ENCODE data around the gene DRD2. TPM values are rescaled to one million over a fixed set of nuclear protein-coding genes. Genes with fewer than 3 reads are reported as not detected.

DRD2 gene
- total and polyA plus RNA-seq, 12 donors, result 0.23 to 13.8 (median 5.3) TPM; not detected in 3

- no peaks in the 10 kb centered on the region for H3K4me1 ChIP-seq (replicated peaks in 1 of 2)
Measured at GRCh38 chr11:113400631-113401230, 74.5 kb downstream of the DRD2 start.

GRCh38 chr11:113398669-113399430 lies 76.3 kb downstream of the DRD2 start:
- Histone ChIP-seq H3K27ac (no peak overlapping the region), H3K27me3 (no peaks in the 10 kb centered on the region), H3K4me3 (no peak overlapping the region), H3K36me3 (replicated peaks in 1 of 2) (no peaks in the 10 kb centered on the region), H3K4me1 (replicated peaks in 1 of 2) (no peaks in the 10 kb centered on the region), H3K9me3 (replicated peaks in 1 of 3) (no peaks in the 10 kb centered on the region)
- no peak for DNase-seq
- intact Hi-C loops (cut with DNase I), result no loop called here
- WGBS, 4 donors, result 84 to 91% (median 89%) methylated on average over 19 to 24 of the region's 24 CpGs
- no peak for TF ChIP-seq POLR2A (IDR thresholded peaks at IDR 0.05)
- no peak for TF ChIP-seq CTCF (IDR thresholded peaks at IDR 0.05)

More at GRCh38 chr11:113400631-113401230, 74.5 kb downstream of the DRD2 start:
- no peak overlapping the region for H3K27ac ChIP-seq
- WGBS, 4 donors, result 65 to 78% (median 70%) methylated on average over 5 of the region's 5 CpGs
- no peaks in the 10 kb centered on the region for H3K9me3 ChIP-seq (replicated peaks in 1 of 3)
- no peaks in the 10 kb centered on the region for H3K27me3 ChIP-seq
- DNase-seq, result no peak
- TF ChIP-seq CTCF (IDR thresholded peaks at IDR 0.05) (no peak), POLR2A (IDR thresholded peaks at IDR 0.05) (no peak)
- H3K36me3 ChIP-seq (replicated peaks in 1 of 2), result no peaks in the 10 kb centered on the region
- no peak overlapping the region for H3K4me3 ChIP-seq
- intact Hi-C loops (cut with DNase I), result no loop called here

- WGBS, 4 donors, result 93 to 97% (median 96%) methylated on average over 2 to 4 of the region's 4 CpGs
- Histone ChIP-seq H3K9me3 (replicated peaks in 1 of 3) (no peaks in the 10 kb centered on the region), H3K27ac (no peak overlapping the region), H3K4me1 (replicated peaks in 1 of 2) (no peaks in the 10 kb centered on the region), H3K4me3 (no peak overlapping the region), H3K27me3 (no peaks in the 10 kb centered on the region), H3K36me3 (replicated peaks in 1 of 2) (no peaks in the 10 kb centered on the region)
- intact Hi-C loops (cut with DNase I), result no loop called here
- no peak for DNase-seq
- TF ChIP-seq POLR2A (IDR thresholded peaks at IDR 0.05) (no peak), CTCF (IDR thresholded peaks at IDR 0.05) (no peak)
Measured at GRCh38 chr11:113397821-113398220, 77.4 kb downstream of the DRD2 start.

- Histone ChIP-seq H3K27ac (no peak overlapping the region), H3K9me3 (replicated peaks in 1 of 3) (no peaks in the 10 kb centered on the region), H3K4me3 (no peak overlapping the region), H3K36me3 (replicated peaks in 1 of 2) (no peaks in the 10 kb centered on the region), H3K4me1 (replicated peaks in 1 of 2) (no peaks in the 10 kb centered on the region), H3K27me3 (no peaks in the 10 kb centered on the region)
- 77 to 100% (median 95%) methylated on average over 2 to 7 of the region's 7 CpGs for WGBS, 4 donors
- no peak for DNase-seq
- intact Hi-C loops (cut with DNase I), result no loop called here
- TF ChIP-seq CTCF (IDR thresholded peaks at IDR 0.05) (no peak), POLR2A (IDR thresholded peaks at IDR 0.05) (no peak)
Measured at GRCh38 chr11:113397212-113397611, 78.0 kb downstream of the DRD2 start.
